ENCODE results near the gene CACNA1D.

CACNA1D gene

DNA sequence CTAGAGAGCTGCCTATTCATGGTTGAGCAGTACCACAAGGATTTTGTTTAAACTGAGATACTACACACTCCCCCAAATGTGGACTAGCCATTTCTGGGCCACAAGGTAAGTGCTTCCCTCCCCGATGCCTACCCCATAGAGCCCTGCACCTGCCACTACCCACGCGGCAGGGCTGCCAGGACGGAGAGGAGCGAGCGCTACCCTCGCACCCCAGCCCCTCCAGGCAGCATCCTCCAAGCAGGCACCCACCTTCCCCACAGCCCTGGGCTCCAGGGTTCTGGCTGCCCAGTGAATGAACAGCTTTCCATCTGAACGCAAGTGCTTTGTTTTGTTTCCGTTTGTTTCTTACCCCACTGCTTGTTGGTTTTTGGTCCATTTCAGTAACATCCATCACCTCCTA lies 292.6 kb downstream of the CACNA1D start:
- no peak for DNase-seq (ENCODE audit: low read depth in 3 of 3)

- DNase-seq (ENCODE audit: low read depth in 3 of 3): no peak
Measured at GRCh38 chr3:53788038-53788437, 293.6 kb downstream of the CACNA1D start.

DNA sequence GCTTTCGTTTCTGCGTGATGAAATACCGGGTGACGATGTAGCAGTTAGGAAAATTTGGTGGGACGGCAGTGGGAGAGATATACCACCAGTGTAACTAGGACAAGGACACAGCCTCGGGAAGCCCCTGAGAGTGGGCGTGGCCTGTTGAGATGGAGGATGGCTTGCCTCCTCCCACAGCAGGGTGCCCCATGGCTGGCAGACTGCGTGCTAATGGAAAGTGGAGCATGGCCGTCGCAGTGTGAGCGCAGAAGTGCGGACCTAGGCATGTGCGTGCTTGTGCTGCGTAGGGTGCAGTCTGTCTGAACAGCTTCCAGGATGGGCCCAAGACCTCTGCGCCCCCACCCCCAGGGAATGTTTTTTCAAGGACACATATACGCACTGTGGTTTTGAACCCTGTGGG lies 295.0 kb downstream of the CACNA1D start:
- no peak for DNase-seq (ENCODE audit: low read depth in 3 of 3)

DNA sequence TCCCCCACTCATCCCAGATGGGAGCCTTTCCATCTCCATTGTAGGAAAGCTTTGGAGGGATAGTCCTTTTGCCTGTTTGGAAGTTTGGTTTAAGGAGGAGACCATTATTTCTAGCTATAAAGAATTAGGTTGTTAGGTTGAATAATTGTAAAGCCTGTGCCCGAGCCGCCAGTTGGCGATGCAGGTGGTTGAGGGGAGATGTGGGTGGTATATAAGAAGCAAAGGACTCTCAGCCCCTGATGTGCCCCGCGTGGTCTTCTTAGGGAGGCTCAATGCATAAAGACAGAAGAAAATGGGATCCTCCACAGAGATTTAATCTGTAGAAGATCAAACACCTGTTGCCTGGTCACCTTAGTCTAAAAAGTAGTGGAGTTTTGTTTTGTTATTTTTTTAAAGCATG lies 296.1 kb downstream of the CACNA1D start:
- DNase-seq (ENCODE audit: low read depth in 3 of 3): no peak

GRCh38 chr3:53791317-53791716 lies 296.9 kb downstream of the CACNA1D start:
- DNase-seq (ENCODE audit: low read depth in 3 of 3): no peak

GRCh38 chr3:53792866-53793265 lies 298.5 kb downstream of the CACNA1D start:
- DNase-seq (ENCODE audit: low read depth in 3 of 3): no peak

- DNase-seq (ENCODE audit: low read depth in 3 of 3): no peak
Measured at GRCh38 chr3:53794597-53794996, 300.2 kb downstream of the CACNA1D start.

DNA sequence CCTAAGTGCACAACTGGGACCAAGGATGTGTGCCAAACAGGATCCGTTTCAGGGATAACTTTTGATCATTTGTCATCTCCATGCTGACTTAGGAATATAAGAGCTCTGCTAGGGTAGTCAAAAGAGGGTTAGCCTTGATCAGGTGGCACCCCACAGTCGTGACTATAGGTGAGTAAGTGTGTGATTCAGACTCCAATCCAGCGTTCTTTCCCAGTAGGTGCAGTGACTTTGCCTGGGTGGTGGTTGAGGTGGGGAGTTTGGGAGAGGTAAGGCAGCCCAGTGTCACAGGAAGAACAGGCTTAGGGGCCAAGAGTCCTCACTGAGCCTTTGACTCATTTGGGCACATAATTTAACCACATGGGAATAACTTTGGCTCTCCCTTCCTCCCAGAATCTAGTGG lies 300.8 kb downstream of the CACNA1D start:
- no peak for DNase-seq (ENCODE audit: low read depth in 3 of 3)

GRCh38 chr3:53795789-53796560 lies 301.6 kb downstream of the CACNA1D start:
- no peak for DNase-seq (ENCODE audit: low read depth in 3 of 3)

GRCh38 chr3:53798144-53798543 lies 303.7 kb downstream of the CACNA1D start:
- DNase-seq (ENCODE audit: low read depth in 3 of 3): no peak

DNA sequence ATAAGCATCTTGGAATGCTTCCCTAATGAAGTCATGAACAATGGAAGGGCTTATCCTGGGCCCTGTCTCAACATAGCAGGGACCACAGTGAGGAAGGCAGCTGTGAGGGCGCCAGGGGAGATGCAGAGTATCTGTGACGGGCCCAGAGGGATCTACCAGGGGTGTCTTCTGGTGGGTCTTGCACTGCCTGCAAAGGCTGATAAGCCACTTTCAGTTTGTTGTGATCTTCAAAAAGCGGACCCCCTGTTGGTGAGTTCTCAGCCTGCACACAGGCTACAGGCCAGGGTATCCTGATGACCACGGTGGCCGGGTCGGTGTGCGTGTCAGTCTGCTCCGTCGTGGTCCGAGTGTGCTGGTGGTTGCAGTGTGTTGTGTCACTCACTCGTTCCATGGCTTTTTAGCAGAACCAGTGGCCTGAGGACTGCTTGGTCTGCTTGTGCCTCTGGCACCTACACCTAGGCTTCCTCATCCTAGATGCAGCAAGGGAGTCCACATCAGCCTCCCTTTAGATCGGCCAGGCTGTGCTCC lies 305.0 kb downstream of the CACNA1D start:
- DNase-seq (ENCODE audit: low read depth in 3 of 3): no peak

- no peak for DNase-seq (ENCODE audit: low read depth in 3 of 3)
Measured at GRCh38 chr3:53800041-53800906, 305.9 kb downstream of the CACNA1D start.

DNA sequence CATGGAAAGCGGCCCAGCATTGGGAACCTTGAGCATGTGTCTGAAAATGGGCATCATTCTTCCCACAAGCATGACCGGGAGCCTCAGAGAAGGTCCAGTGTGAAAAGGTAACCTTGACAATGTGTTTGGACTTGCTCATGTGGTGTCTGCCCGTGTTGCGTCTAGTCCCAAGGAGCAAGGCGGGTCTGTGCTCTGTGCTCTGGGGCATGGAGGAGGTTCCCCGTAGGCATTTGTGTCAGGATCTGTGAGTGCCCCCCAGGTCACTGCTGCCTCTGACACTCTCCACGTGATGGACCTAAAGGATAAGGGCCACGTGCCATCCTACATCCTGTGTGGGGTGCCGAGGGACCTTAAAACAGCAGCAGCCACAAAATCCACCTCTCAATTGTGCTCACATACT lies 306.9 kb downstream of the CACNA1D start:
- DNase-seq (ENCODE audit: low read depth in 3 of 3): no peak

DNA sequence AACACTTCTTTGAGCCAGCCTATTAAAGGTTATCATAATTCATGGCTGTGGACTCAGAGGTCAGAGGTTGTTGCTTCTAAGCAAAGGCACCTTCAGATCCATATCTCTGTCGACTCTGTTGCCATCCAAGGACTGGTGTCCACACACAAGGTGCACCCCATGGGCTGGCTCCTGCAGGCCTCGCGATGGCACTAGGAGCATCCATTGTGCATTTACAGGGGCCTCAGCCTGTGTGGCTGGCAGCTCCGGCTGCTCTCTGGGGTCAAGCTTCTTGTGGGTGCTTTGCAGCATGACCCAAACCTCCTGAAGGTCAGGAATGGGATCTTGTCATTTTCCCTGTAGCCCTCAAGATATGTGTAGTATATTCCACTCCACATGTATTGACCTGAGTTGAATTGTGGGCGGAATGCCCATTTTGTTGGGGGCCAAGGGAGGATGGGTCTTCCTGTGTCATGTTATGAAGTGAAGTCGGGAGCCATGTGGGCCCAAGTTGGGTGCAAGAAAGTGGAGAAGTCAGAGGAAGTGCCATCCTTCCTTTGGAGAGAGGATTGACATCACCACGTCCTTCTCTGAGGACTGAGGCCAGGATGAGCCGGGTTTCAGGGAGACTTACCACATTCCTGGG lies 308.0 kb downstream of the CACNA1D start:
- DNase-seq (ENCODE audit: low read depth in 3 of 3): no peak

GRCh38 chr3:53803124-53803815 lies 308.9 kb downstream of the CACNA1D start:
- DNase-seq (ENCODE audit: low read depth in 3 of 3): no peak

DNA sequence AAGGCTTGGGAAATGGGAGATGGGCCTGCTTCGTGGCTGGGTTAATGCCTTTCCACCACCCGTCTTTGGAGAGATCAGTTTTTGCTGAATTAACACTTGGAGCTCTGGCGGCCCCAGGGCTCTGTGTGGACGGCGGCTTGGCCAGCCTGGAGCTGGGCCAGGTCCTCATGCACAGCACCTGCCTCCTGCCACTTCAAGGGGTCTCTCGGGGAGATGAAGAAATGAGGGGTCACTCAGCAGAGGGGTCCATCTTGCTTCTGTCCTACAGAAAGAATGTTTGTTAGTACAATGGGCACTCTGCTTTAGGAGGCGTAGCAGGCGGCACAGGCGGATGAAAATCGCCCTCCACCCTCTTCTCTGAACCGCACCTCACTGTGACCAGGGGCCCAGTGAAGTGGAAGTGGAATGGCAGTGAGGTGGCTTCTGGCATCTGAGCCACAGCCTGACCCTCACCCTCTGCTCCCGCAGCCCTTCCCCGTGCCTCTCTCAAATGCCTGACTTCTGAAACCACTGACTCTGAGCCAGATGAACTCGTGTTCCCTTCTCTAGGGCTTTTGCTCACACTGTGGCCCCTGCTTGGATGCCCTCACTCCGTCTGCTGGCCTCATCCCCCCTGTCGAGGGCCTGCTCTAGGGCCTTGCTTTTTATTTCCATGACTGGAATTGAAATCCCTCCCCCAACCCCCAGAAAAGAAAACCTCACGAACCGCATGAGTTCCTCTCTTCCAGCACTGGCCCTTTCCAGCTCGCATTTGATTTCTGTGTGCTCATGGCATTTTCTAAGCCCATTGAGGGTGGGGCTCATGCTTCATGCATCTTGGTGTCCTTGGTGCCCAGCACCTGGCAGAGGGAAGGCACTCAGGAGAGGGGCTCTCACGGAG lies 309.6 kb downstream of the CACNA1D start:
- DNase-seq (ENCODE audit: low read depth in 3 of 3): no peak

- DNase-seq (ENCODE audit: low read depth in 3 of 3): no peak
Measured at GRCh38 chr3:53804697-53805462, 310.5 kb downstream of the CACNA1D start.

DNA sequence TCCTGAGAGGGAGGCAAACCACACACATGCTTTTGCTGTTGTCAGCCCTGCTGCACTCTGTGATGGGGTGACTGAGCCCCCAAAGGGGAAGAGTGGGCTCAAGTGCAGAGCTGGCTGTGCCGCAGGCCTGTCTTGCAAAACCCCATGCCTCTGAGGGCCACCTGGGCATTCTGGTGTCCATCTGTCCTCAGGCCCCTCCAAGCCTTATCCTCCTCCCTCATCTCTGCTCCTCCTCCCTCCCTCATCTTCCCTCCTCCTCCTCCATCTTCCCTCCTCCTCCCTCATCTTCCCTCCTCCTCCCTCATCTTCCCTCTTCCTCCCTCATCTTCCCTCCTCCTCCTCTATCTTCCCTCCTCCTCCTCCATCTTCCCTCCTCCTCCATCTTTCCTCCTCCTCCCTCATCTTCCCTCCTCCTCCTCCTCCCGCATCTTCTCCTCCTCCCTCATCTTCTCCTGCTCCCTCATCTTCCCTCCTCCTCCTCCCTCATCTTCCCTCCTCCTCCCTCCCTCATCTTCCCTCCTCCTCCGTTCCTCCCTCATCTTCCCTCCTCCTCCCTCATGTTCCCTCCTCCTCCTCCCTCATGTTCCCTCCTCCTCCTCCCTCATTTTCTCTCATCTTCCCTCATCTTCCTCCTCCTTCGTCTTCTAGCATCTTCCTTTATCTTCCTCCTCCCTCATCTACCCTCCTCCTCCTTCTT lies 311.2 kb downstream of the CACNA1D start:
- DNase-seq (ENCODE audit: low read depth in 3 of 3): no peak
